Mesothelial cell of epicardium (in vitro differentiated cells): ENCODE measurements around the gene ZNF398. TPM values are rescaled to one million over a fixed set of nuclear protein-coding genes. Genes with fewer than 3 reads are reported as not detected.
"Not testable (repeated sequence)": the region's sequence is repeated elsewhere in the genome, so short reads cannot be mapped to it uniquely, and the experiment has no call there.

Experiments used
- DNase-seq, 2 experiments: peaks; one replicate each; pipeline ENCODE4 v3.0.0; 2021; ENCODE audit warnings: low spot score in 2 of 2; ENCODE audit not compliant: unreplicated experiment in 2 of 2
- H3K27ac Mint-ChIP-seq: 2 replicates; pipeline ENCODE4 v1.8.0; 2021; ENCODE audit warnings: mixed read lengths
- H3K27me3 Mint-ChIP-seq: 2 replicates; pipeline ENCODE4 v1.8.0; 2021; ENCODE audit warnings: low read depth, mixed read lengths
- H3K36me3 Mint-ChIP-seq: 2 replicates; pipeline ENCODE4 v1.8.0; 2021; ENCODE audit warnings: mixed read lengths
- H3K4me1 Mint-ChIP-seq: 2 replicates; pipeline ENCODE4 v1.8.0; 2021; ENCODE audit warnings: mixed read lengths
- H3K4me3 Mint-ChIP-seq: 2 replicates; pipeline ENCODE4 v1.8.0; 2021; ENCODE audit warnings: mild to moderate bottlenecking, moderate library complexity, mixed read lengths
- H3K9me3 Mint-ChIP-seq: 2 replicates; pipeline ENCODE4 v1.8.0; 2021; ENCODE audit warnings: mixed read lengths
- CTCF ChIP-seq: fragments of 200-600 bp; sonication (generic); IDR thresholded peaks from one replicate; pipeline ENCODE4 v1.5.0; 2021; ENCODE audit warnings: antibody characterized with exemption; ENCODE audit not compliant: unreplicated experiment
- total RNA-seq: library from RNA; stranded (reverse); gene quantifications from 3 replicates; pipeline ENCODE4 v1.2.1, GENCODE V29; 2021

ZNF398 gene
- total RNA-seq, 1 donor from 2014 or later: 20.6 TPM

GRCh38 chr7:149130572-149131198 lies 16.6 kb upstream of the ZNF398 start:
- no peak for TF ChIP-seq CTCF
- no peak overlapping the region for H3K27ac Mint-ChIP-seq

GRCh38 chr7:149133028-149133710 lies 14.1 kb upstream of the ZNF398 start:
- H3K27ac Mint-ChIP-seq: no peak overlapping the region
- DNase-seq: no peak

More at GRCh38 chr7:149130572-149131198, 16.6 kb upstream of the ZNF398 start:
- no peaks in the 10 kb centered on the region for H3K27me3 Mint-ChIP-seq
- DNase-seq: no peak
- H3K9me3 Mint-ChIP-seq: peaks cover 9% of the 10 kb centered on the region
- no peak overlapping the region for H3K4me3 Mint-ChIP-seq
- peaks cover 23% of the 10 kb centered on the region for H3K36me3 Mint-ChIP-seq
- peaks cover 14% of the 10 kb centered on the region for H3K4me1 Mint-ChIP-seq

GRCh38 chr7:149136118-149136517 lies 11.1 kb upstream of the ZNF398 start:
- DNase-seq: no peak
- no peak for TF ChIP-seq CTCF
- H3K9me3 Mint-ChIP-seq: peaks cover 1% of the 10 kb centered on the region
- H3K4me1 Mint-ChIP-seq: no peaks in the 10 kb centered on the region
- H3K36me3 Mint-ChIP-seq: peaks cover 17% of the 10 kb centered on the region
- H3K27me3 Mint-ChIP-seq: no peaks in the 10 kb centered on the region
- no peak overlapping the region for H3K4me3 Mint-ChIP-seq
- no peak overlapping the region for H3K27ac Mint-ChIP-seq

More at GRCh38 chr7:149133028-149133710, 14.1 kb upstream of the ZNF398 start:
- Mint-ChIP-seq H3K27me3 (no peaks in the 10 kb centered on the region), H3K4me1 (peaks cover 4% of the 10 kb centered on the region), H3K9me3 (peaks cover 9% of the 10 kb centered on the region), H3K4me3 (no peak overlapping the region), H3K36me3 (peaks cover 28% of the 10 kb centered on the region)
- no peak for TF ChIP-seq CTCF

GRCh38 chr7:149140831-149141230 lies 6.4 kb upstream of the ZNF398 start:
- Mint-ChIP-seq H3K27me3 (no peaks in the 10 kb centered on the region), H3K4me3 (no peak overlapping the region), H3K4me1 (peaks cover 28% of the 10 kb centered on the region), H3K9me3 (no peaks in the 10 kb centered on the region), H3K27ac (no peak overlapping the region), H3K36me3 (peaks cover 5% of the 10 kb centered on the region)
- no peak for TF ChIP-seq CTCF
- DNase-seq: no peak

GRCh38 chr7:149141893-149142292 lies 5.4 kb upstream of the ZNF398 start:
- TF ChIP-seq CTCF: no peak
- no peak for DNase-seq
- peak overlapping the region; percentile 47 for H3K27ac Mint-ChIP-seq
- no peaks in the 10 kb centered on the region for H3K9me3 Mint-ChIP-seq
- no peak overlapping the region for H3K4me3 Mint-ChIP-seq
- peaks cover 30% of the 10 kb centered on the region for H3K4me1 Mint-ChIP-seq
- no peaks in the 10 kb centered on the region for H3K27me3 Mint-ChIP-seq
- H3K36me3 Mint-ChIP-seq: peaks cover 5% of the 10 kb centered on the region

GRCh38 chr7:149144436-149144922 lies 2.8 kb upstream of the ZNF398 start:
- peak overlapping the region; percentile 95 for H3K27ac Mint-ChIP-seq
- not testable (repeated sequence) for H3K27me3 Mint-ChIP-seq, H3K36me3 Mint-ChIP-seq, DNase-seq, H3K9me3 Mint-ChIP-seq
- peak overlapping the region; percentile 33 for H3K4me3 Mint-ChIP-seq
- H3K4me1 Mint-ChIP-seq: peaks cover 39% of the 10 kb centered on the region
